Frontal cortex (tissue), 4 donors: ENCODE data around the gene BAHD1. TPM values are rescaled to one million over a fixed set of nuclear protein-coding genes. Genes with fewer than 3 reads are reported as not detected.
"Not testable (repeated sequence)": the region's sequence is repeated elsewhere in the genome, so short reads cannot be mapped to it uniquely, and the experiment has no call there.

Source experiments
- DNase-seq, 2 donors: peaks; one replicate each; pipeline ENCODE4 v3.0.0; 2012; ENCODE audit warnings: low spot score in 2 of 2
- FAIRE-seq: peaks from 2 replicates; lab custom pipeline; 2012; peaks lifted over from hg19 to GRCh38; lab: Jason Lieb, UNC
- total RNA-seq: library from RNA; depleted of rRNA; stranded (reverse); fragments of >200 nt; gene quantifications from one replicate; pipeline ENCODE4 v1.2.3, GENCODE V29; 2014
- donor health status: control.
- donor health status: control.
- donor health status: control.

The BAHD1 gene
- total RNA-seq, 1 donor from 2014 or later, result 7.3 TPM

DNA sequence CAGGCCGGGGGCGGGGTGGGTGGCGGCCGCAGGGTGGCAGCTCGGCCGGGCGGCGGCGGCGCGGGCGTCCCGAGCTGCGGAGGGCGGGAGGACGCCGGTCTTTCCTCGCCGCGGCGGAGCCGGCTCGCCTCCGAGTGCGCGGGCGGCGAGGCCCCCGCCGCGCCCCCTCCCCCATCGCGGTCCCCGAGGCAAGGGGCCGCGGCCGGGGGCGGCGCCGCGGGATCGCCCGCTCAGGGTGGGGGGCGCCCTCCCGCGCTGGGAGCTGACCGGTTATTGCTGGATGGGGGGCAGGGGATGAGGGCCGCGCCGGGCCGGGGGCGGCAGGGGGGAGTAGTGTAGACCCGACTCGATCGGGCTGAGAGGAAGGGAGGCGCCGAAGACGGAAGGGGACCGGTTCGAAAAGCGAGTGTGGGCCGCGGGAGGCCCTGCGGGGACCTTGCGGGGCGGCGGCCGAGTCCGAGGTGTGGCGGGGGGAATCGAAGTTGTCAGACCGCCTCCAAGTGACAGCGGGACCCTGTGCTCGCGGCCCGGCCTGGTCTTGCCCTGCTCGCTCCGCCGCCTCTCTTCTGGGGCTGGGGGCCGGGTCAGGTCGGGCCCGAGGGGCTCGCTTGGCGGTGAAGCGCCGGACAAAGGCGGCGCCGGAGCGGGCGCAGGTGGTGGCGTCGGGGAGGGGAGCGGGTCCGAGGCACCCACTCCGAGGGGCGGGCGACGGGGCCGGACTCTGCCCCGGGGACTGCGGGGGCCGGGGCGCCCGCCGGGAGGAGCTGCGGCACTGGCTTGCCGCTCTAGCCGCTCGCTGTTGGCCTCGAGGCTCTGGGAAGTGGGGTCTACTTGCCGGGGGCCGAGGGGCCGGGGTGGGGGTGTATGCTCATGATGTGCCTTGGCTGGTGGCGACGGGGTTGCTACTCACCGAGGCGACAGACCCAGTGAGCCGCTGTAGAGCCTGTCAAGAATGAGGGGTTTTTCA lies 1.1 kb downstream of the BAHD1 start:
- DNase-seq (no peak), FAIRE-seq (no peak)

DNA sequence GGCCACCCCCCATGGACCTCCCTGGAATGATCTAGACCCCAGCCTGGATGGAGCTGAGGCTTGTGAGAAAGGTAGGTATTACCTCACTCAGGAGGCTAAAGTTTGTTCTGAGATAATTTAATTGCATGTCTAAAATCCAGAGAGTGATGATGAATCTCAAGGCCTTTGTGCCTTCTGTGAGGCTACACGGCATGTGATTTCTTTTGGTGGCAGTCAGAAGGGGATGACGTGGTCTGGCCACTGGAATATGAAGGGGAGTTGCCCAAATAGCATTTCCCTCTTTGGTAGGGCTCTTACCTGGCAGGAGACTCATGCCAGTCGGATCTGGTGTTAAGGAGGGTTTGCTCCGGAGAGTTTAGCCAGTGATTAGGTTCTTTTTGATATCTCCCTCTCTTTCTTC lies 2.5 kb downstream of the BAHD1 start:
- no peak for FAIRE-seq
- DNase-seq, result no peak

DNA sequence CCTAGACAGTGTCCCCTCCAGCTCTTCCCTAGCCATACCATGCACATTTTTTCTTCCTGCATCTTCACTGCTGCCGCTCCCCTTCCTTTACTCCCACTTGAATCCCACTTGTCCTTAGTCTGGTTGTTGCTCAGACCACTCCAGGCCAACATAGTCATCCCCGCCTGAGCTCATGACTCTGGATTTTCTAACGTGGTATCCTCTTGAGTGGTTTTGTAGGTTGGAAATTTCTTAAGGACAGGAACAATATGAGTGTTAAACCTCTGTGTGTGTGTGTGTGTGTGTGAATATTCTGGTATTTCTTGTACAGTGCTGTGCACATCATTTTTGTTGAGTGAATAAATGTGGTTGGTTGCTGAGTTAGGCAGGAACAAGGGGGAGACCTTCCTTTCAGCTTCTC lies 3.1 kb downstream of the BAHD1 start:
- FAIRE-seq (no peak), DNase-seq (no peak)

DNA sequence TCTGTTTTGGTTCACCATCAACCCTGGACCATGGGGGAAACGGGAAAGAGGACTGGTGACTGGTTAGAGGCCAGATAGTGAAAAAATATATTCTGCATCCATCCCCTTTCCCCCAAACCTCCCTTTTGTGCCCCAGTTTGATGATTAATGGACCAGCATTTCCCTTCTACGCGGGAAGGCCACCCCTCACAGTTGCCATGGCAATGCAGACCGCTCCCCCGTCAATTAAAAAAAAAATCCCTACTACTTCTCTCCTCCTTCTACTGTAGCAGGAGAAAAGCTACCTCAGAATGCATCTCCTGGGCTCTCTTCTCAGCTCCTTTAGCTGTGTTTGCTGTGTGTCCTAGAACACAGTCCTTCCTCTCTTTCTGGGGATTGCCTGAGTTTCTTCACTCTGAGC lies 4.0 kb downstream of the BAHD1 start:
- FAIRE-seq (no peak), DNase-seq (no peak)

DNA sequence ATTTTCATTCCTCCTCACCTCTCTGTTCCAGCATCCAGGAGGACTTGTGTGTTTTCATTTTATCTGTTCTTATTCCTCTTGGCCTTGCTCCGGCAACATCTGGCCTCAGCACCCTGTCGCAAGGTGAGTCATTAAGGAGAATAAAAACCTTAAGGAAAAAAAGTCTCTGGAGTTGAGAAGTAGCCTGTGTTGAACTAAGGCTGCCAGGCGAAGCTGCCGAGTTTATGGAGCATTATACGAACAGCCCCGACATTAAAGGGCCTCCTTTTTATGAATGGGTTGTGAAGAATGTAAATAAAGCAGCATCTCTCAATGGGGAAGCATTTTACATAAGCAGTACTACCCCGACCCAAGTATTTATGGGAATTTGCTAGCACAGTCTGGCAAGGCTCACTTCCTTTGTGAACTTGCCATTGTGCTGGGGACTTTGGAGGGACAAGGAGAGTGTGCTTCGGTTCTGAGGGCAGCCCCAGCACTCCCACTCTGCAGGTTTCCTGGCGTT lies 4.7 kb downstream of the BAHD1 start:
- no peak for FAIRE-seq

DNA sequence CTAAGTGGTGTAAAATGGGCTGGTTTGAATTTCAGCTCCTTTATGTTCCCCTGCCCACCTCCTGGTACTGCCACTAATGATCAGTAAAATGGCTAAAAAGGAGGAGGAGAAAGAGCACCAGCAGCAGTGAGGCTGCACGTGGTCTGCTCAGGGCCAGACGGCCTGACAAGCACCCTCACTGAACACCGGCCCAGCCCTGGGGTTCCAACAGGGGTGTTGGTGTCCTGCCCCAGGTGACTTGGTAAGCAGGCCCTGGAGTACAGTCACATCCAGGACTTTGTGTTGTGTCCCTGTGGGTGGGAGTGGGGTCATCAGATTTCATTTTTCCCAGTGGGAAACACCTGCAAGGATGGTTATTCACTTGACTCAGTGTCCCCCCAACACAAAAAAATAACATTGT lies 5.4 kb downstream of the BAHD1 start:
- FAIRE-seq (no peak), DNase-seq (no peak)

More for the DNA sequence above, 4.7 kb downstream of the BAHD1 start:
- no peak for DNase-seq

DNA sequence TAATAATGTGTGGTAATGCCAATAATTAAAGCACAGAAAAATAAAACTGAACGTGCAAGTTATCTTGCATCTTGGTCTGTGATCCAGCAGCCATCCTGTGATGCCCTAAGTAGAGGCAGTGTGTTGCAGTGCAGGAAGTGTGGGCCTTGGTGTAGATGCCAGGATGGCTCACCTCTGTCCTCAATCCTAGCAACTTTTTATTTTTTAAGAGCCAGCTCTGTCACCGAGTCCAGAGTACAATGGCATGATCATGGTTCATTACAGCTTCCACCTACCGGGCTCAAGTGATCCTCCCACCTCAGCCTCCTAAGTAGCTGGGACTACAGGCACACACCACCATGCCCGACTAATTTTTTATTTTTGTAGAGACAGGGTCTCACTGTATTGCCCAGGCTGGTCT lies 7.6 kb downstream of the BAHD1 start:
- DNase-seq (no peak), FAIRE-seq (no peak)

- FAIRE-seq (no peak), DNase-seq (no peak)
Measured at GRCh38 chr15:40449275-40449674, 8.5 kb downstream of the BAHD1 start.

- DNase-seq (no peak), FAIRE-seq (no peak)
Measured at GRCh38 chr15:40450047-40450446, 9.3 kb downstream of the BAHD1 start.

DNA sequence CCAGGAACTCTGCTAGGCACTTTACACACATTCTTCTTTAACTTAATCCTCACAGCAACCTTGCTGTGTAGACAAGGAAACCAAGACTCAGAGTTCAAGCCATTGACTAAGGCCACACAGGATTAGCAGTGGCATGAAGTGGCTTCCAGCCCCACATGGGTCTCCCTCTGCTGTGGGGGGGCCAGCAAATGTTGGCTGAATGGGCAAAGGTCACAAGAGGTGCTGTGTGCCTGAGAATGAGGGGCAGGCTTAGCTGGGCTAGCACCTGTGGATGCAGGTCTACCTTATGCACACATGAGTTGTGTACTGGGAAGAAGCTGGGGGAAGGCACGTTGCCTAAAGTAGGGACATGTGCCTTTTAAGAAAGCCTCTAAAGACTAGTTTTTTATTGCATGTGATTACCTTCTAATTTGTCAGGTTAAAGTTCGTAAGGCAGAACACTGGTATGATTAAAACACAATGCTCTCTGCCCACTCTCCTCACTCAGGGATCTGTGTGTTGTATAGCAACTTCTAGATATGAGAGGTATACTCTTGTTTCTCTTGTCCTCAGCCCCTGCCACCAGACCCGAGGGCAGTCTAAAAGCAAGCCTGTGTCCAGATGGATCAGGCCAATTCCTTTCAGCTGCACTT lies 10.9 kb downstream of the BAHD1 start:
- DNase-seq (no peak), FAIRE-seq (no peak)

GRCh38 chr15:40452296-40453090 lies 11.7 kb downstream of the BAHD1 start:
- DNase-seq, result no peak
- FAIRE-seq, result no peak

- not testable (repeated sequence) for FAIRE-seq, DNase-seq
Measured at GRCh38 chr15:40453941-40454340, 13.2 kb downstream of the BAHD1 start.

- DNase-seq (no peak), FAIRE-seq (no peak)
Measured at GRCh38 chr15:40454904-40455391, 14.2 kb downstream of the BAHD1 start.

GRCh38 chr15:40456299-40456712 lies 15.6 kb downstream of the BAHD1 start:
- DNase-seq, result no peak

GRCh38 chr15:40456738-40457137 lies 16.0 kb downstream of the BAHD1 start:
- FAIRE-seq (no peak), DNase-seq (no peak)

More at GRCh38 chr15:40456299-40456712, 15.6 kb downstream of the BAHD1 start:
- no peak for FAIRE-seq

GRCh38 chr15:40458495-40459371 lies 18.0 kb downstream of the BAHD1 start:
- DNase-seq (no peak), FAIRE-seq (no peak)

DNA sequence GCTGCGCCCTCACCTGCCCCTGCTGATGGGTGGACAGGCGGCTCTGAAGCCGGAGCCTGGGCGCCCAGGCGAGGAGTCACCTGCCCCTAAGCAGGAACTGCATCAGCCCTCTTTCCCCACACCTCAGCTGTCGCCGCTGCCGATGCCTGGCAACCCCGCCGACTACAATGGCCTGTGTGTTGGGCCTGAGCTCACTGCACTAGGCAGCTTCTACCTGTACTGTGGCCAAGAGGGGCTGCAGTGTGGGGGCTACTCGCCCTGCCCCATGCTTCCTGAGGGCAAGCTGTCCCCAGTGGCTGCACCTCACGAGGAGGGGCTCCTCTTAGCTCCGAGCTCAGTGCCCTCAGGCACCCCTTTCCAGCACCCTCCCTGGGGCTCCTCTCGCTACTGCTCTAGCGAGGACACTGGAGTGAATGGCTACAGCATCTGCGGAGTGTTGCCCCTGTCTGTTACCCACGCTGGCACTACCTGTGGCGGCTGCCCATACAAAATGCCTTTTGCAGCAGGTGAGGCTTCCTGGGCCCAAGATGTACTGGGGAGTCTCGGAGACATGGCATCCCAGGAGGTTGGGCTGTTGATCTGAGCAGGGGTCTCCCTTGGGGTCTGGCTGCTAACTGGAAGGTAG lies 18.8 kb downstream of the BAHD1 start:
- no peak for DNase-seq

GRCh38 chr15:40460404-40460803 lies 19.7 kb downstream of the BAHD1 start:
- DNase-seq (no peak), FAIRE-seq (no peak)

More for the DNA sequence above, 18.8 kb downstream of the BAHD1 start:
- FAIRE-seq, result no peak

- FAIRE-seq, result no peak
- DNase-seq, result no peak
Measured at GRCh38 chr15:40461958-40462357, 21.2 kb downstream of the BAHD1 start.
